ENCODE results near the gene CLEC16A.
"Not testable (repeated sequence)": the region's sequence is repeated elsewhere in the genome, so short reads cannot be mapped to it uniquely, and the experiment has no call there.

CLEC16A gene

DNA sequence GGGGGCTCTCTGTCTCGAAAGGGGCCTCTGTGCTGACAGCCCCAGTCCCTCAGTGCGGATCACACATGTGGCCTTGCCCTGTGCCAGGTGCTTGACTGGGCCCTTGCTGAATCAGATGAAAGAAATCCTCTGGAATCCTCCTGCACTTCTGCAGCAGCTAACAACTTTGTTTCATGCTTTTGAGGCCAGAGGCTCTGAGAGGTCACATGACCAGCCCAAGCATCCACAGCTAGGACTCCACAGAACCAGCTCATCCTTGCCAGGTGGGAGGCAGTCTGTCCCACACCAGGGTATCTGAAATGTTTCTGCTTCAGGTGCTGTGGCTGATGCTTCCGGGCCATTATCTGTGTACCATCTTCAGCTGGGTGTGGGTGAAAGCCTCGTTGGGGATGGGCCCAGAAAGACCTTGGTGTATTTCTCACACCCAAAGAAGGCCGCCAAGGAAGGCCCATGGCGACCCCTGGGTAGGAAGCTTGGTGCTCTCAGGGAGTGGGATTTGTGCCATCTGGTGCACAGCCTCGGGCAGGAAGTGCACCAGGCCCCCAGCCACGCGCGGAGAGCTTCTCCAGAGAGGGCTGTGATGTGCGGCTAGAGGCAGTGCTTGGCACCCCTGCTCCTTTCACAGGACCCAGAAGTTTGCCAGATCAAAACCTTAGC is 143.8 kb downstream of the CLEC16A start:
- DNase-seq: no peak

DNA sequence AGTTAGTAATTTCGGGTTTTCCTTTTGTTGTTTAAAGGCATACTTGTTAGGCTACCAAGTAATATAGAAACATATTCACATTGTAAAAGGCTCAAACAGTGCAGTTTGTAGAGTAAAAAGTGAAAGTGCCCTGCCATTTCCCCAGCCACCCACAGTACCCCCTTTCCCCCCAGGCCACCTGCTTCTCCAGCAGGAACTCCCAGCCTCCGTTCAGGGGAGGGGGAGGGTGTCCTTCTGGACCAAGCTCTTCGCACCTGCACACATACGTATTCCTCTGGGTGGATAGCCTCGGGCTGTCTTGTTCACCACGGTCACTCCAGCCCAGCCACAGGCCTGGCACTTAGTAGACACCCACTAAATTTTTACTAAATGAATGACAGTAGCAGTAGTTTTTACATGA is 144.5 kb downstream of the CLEC16A start:
- no peak for DNase-seq

DNA sequence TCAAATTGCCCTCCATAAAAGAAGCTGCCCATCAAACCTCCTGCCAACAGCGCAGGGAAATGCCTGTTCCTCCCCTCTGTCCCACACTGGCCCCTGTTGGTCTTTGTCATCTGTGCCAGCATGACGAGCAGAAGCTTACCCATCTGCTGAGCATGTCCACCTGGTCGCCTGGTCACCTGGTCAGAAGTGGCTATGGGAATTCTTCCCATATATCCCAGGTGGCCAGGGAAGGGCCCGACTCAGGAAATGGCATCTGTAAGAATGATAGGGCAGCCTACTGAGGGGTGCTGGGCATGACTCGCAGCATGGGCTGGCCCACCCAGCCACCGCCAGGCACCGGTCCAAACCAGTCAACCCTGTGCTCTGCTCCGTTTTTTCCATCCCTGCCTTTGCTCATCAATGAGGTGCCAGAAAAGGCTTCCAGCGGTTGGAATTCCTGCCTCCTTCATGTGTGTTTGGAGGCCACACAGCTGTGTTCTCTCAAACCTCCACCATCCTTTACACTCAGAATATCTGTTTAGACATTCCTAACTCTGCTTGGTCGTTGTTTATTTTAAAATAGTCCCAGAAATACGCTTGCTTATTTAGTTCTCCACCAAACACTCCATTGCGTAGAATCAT is 145.2 kb downstream of the CLEC16A start:
- peak; percentile 79 for DNase-seq

DNA sequence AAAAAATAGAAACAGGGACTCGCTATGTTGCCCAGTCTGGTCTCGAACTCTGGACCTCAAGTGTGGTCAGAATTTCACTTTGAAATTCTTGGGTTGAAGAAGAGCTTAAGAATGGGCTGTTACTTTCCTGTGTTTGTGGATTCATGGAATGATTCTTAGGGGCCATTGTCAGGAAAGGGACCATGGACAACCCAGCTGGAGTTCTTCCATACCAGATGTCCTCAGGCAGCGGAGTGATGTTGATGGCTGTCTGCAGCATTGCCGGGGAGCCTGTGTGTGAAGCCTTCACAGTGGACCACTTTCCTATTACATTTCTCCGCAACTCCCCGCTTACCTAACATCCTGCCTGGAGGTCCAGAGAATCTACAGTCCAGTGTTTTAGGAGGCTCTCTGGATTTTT is 145.9 kb downstream of the CLEC16A start:
- no peak for DNase-seq

DNA sequence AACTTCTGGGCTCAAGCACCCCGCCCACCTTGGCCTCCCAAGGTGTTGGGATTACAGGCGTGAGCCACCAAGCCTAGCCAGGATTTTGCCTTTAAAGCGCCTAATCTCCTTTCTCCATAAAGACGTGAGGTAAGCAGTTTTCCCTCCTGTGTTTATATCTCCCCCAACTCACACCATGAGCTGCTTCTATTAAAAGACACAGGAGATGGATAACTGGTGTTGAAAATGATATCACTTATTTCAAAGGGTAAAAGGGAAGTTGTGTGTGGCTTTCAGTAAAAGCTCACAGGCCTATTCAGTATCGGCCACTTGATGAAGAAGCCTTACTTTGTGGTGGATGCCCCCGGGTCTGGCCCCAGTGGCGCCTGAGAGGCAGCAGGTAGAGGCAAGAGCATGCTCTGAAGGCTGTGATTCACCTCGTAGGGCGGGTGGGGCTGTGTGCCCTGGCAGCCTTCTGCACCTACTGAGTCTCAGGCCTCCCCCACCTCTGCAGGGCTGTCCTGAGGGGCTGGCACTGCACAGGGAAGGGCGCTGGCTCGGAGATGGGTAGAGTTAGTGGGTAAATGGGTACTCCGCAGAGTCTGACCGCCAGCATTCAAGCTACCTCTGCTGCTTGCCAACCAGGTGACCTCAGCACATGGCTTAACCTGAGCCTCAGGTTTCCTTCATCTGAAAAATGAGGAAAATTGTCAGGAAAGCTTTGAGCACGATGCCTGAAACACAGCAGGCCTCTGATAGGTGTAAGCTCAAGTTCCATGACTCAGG is 146.8 kb downstream of the CLEC16A start:
- peak; percentile 12 for DNase-seq

DNA sequence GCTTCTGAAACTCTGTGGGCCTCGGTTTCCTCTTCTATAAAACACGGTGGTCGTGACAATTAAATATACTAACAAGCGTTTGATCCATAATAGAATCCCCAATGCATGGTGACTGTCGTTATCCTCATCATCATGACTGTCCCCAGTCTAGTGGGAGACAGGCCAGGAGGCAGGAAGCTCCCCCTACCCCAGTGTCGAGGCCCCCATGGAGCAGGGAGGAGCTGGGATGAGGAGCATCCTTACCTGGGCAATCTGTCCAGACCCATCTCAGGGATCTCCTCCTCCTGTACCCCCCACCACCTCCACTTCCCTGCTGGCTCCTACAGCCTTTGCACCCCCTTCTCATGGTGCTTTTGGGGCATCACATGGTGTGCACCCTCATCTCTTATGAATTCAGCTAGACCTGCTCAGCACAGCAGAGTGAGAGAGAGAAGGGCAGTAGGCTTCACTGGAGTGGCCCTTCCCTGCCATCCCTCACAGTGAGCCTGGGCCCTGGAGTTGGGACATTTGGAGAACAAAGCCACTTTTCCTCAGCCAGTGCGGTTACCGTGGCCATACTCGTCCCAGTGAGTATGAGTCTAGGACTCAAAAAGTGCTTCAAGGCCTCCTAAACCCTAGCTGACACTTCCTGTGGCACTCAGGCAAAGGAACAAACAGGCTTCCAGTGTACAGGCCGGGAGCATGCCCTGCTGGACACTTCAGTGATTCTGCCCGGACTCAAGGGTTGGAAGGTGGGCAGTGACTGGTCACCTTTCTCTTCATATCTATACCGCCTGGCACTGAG is 148.6 kb downstream of the CLEC16A start:
- no peak for DNase-seq

DNA sequence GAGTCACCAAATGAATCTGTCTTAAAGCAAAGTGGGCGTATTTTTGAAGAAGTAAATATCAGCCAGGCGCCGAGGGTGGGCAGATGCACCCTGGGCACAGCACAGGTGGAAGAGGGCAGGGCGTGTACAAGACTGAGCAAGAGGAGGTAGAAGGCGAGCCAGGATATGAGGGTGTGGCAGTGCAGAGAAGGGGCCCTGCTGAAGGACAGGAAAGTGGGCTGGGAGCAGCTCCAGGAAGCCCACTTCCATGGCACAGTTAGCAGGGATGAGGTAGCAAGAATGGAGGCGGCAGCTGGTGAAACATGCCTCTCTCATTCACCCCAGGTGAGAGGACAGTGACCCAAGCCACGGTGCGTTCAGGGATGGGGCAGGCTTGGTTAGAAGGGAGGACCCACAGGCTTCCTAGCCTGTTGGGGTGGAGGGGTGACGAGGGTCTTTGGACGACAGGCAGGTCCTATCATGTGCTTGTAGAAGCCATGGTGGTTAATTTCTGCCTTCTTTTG is 149.3 kb downstream of the CLEC16A start:
- no peak for DNase-seq

DNA sequence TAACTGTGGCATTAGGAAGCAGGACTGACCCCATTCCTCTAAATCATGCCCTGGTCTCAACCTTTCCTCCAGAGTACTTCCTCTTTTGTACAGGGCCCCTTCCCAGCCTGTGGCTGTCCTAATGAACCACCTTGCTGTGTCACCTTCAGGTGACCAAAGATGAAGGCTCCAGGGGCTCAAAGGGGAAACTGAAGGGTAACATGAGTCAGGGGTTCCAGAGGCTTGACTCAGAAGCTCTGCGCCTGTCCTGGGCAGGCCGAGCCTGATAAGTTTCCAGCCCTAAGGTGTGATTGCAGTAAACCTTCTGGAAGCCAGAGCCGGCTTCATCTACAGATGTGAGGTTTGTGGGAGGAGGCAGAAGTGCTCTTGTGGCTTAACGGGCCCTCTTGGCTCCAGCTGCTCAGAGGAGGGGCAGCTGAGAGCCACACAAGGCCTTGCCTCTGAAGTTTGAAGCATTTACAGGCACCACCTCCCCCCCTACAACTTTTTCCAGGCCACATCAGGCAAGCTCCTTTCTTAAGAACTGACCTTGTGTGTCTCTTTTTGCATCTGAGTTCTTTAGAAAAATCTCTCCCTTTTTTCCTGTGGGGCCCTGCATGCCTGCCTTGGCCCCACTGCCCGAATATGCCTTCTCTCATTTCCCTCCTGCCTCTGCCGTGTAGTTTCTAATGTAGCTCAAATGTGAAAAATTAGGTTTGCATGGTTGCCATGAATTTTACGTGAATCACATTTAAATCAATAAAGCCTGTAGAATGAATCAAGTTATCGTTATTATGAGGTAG is 149.9 kb downstream of the CLEC16A start:
- peak; percentile 69 for DNase-seq

DNA sequence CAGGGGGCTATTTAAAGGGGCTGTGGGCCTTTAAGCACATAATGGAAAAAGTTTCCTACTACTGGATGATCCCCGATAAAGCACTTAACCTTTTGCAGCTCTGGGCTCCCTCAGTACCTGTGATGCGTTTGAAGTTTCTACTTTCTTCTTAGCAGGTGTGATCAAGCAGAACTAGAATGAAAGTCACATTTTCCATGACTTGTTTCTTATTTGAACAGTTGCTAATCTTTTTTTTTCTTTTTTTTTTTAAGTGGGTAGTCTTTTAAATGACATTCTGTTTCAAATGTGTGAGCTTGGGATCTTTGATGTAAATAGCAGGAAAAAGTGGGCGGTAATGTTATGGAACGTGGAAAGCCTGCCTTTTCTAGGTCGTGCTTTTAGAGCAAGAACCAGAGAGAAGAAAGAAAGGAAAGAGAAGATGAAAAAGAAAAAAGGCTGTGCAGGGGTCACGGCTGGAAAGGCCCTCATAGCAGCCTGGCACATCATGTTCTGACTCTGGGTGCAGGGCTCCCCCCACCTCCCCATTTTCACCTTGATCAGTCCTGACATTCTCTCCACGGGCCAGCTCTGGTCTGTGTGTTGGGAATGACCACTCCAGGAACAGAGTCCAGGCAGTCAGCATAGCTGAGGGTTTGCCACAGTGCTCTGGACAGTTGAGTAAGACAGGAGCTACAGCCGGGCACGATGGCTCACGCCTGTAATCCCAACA is 150.6 kb downstream of the CLEC16A start:
- no peak for DNase-seq

DNA sequence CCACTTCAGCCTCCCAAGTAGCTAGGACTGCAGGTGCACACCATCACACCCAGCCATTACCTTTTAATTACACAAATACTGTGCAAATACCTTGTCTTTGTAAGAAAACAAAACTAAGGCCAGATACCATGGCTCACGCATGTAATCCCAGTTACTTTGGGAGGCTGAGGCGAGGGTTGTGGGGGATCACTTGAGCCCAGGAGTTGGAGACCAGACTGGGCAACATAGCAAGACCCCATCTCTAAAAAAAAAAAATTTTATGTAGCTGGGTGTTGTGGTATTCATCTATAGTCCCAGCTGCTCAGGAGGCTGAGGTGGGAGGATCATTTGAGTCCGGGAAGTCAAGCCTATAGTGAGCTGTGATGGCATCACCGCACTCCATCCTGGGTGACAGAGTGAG is 151.6 kb downstream of the CLEC16A start:
- no peak for DNase-seq

DNA sequence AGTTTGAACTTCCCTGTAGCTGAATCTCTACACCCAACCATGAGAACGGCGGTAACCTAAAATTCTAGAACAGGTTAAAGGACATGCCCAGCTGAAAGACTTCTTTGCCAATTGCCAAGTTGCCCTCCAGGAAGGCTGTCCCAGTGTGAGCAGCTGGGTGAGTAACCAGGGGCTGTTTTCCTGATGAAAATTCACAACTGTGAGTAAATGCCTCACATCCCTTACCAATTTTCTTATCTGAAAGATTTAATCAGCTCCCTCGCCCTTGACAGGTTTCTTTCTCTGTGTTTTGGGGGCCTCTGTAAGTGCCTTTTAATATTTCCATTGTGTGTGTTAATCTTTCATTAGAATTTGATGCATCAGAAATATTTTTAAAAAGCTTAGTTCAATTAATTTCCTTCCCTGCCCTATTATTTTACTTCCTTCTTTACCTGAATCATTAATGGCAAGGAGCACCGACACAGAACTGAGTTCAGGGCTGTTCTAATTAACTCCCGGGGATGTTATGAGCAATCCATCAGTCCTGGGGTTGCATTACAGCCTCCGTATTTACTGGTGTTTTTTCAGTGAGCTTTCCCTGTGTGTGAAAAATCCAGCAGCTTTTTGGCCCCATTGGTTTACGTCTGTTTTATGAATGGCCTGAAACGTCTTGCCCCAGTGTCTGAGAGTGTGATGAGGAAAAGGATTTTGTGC is 152.9 kb downstream of the CLEC16A start:
- DNase-seq: no peak

DNA sequence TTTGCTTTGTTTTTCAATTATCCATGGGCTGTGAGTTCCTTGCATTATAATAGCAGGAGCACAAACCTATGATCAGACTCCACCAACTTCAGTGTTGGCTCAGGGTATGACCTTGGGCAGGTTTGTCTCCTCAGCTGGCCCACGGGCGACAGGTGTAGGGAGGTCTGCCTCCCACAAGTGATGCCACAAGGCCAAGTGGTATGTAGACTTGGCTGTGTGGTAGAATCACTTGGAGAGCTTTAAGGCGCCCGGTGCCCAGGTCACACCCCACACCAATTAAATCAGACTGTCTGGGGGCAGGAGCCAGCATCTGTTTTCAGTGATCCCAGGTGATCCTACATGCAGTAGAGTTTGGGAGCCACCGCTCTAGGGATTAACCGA is 153.4 kb downstream of the CLEC16A start:
- no peak for DNase-seq

DNA sequence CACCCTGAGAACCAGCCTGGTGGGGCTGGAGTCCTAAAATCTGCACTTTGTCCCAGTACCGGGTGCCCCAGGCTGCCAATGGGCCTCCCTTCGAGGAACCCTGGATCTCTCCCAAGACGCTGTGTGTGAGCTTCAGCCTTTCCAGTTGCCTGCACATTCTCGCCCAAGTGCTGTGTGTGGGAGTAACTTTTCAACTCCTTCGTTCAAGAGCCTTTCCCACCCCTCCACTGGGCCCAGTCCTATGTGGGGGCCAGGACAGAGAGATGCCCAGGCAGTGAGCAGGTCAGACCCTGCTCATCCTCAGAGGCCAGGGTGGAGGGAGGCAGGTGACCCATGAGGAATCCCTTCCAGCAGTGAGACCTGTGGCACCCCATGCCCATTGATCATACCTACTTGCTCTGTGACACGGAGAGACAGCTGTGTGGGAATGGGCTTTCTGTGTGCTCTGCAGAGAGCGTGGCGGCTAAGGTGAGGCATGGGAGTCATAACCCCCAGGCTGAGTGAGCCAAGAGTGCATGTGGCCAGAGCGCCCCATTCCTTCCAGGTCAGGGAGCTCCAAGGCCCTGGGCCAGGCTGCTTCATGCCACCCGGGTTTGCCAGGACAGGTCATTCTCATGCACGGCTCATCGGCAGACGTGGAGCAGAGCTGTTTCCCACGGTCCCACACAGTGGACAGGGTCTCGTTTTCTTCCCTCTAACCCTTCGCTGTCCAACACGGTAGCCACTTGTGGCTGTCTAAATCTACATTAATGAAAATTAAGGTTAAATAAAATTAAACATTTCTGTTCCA is 154.4 kb downstream of the CLEC16A start:
- no peak for DNase-seq

DNA sequence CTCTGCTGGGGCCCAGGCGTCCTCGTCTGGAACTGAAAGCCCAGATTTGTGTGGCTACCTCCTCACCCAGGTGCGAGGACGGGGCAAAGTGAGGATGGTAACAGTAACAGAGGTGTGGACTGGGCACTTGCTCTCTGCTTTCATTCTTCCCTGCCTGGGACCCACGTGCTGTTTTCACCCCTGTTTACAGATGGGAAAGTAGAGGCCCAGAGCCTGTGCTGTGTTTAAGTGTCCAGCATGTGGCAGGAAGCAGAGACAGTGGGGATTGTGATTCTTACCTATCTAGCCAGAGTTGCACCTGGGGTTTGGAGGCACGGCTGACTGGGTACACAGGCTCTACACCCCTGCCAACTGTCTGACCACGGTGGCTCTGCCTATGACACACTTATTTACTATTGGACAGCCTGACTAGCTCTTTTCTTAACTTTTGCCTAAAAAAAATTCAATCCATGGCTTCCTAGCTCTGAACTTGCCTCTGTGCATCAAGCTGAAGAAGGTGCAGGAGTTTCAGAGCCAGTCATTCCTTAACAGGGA is 155.4 kb downstream of the CLEC16A start:
- DNase-seq: no peak

DNA sequence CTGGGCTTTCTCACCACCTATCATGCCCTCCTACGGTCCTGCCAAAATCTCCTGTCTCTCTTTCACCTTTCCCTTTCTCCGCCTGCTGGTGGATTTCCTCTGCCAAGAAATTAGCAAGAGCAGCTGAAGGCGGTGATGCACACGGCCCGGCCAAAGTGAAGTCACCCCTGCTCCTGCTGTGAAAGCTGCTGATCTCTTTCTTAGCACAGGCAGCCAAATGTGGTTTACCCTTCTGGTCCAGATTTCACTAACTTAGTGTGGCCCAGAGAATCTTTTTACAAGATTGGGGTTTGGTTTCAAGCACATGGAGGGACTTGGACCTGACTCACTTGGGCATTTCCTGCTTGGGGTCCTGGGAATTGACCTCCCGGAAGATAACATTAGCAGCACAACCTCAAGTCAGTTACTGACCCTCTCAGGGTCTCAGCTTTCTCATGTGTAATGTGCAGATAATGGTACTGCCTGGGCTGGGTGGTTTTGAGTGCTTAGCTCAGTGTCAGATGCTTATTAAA is 155.9 kb downstream of the CLEC16A start:
- DNase-seq: peak; percentile 86

DNA sequence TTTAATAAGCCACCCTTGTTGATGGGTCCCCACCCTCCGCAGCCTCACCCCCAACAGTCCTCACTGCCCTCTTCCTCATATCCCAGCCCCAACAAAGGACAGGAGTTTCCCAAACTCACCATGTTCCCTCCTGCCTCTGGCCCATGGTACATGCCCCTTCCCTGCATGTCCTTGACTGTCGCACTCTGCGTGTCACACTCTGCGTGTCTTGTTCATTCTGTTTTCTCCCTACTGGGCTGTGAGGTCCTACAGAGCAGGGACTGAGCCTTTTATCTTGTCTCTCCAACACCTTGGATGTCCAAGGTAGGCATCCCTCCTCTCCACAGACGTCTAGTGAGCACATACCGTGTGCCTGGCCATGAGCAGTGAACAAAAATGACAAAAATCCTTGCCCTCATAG is 156.9 kb downstream of the CLEC16A start:
- DNase-seq: no peak

DNA sequence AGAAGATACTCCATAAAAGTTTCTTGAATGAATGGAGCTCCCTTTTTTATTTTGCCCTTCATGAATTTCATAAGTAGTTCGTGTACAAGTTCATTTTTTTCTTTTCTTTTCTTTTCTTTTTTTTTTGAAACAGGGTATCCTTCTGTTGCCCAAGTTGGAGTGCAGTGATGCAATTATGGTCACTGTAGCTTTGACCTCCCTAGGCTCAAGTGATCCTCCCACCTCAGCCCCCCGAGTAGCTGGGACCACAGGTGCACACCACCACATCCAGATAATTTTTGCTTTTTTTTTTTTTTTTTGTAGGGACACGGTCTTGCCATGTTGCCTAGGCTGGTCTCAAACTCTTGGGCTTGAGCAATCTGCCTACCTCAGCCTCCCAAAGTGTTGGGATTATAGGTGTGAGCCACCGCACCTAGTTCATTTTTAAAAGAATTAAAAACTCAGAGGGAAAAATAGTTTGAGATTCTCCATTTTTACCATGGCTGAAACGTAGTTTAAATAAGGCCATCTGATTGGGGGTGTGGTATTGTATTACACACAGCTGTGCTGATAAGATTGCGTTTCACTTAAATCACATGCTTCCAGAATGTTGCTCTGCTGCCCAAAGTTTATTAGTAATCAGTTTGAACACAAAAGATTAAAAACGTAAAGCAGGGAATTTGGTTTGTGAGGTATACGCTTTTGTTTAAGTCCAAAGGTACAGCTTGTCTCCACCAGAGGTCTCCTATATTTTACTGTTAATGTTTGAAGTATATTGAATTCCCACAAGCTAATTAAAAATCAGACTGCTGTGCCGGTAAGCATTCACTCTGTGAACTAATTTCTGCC is 157.5 kb downstream of the CLEC16A start:
- no peak for DNase-seq

DNA sequence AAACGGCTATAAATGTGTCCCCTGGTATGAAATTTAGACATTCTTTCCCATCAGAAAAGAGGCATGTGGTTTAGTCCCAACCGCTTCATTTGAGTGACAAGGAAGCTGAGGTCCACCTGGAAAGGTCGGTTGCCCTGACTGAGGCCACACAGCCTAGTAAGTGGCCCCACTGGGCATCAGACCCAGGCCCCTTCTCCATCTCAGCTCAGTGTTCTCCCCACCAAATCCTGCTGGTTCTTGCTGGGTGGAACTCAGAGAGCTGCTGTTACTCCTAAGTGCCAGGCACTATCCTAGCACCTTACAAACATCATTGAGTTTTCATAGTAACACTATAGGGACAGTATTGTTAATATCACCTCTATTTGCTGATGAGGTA is 158.1 kb downstream of the CLEC16A start:
- no peak for DNase-seq

DNA sequence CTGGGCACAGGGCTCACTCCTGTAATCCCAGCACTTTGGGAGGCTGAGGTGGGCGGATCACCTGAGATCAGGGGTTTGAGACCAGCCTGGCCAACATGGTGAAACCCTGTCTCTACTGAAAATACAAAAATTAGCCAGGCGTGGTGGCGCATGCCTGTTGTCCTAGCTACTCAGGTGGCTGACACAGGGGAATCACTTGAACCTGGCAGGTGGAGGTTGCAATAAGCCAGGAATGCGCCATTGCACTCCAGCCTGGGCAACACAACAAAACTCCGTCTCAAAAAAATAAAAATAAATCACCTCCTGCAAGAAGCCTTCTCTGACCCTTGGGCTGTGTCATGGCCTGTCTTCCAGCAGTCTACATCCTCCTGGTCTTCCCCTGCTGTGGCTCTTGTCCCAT is 158.9 kb downstream of the CLEC16A start:
- DNase-seq: not testable (repeated sequence)

Data from right hindlimb (tissue), 1 donor.